HG03460 (cell line): Measurements from ENCODE around the gene EGFR.

ENCODE experiments used
- ATAC-seq: cut with Tn5 transposase; IDR thresholded peaks from one replicate; pipeline ENCODE4 v1.9.1; 2021; ENCODE audit not compliant: unreplicated experiment

EGFR gene

DNA sequence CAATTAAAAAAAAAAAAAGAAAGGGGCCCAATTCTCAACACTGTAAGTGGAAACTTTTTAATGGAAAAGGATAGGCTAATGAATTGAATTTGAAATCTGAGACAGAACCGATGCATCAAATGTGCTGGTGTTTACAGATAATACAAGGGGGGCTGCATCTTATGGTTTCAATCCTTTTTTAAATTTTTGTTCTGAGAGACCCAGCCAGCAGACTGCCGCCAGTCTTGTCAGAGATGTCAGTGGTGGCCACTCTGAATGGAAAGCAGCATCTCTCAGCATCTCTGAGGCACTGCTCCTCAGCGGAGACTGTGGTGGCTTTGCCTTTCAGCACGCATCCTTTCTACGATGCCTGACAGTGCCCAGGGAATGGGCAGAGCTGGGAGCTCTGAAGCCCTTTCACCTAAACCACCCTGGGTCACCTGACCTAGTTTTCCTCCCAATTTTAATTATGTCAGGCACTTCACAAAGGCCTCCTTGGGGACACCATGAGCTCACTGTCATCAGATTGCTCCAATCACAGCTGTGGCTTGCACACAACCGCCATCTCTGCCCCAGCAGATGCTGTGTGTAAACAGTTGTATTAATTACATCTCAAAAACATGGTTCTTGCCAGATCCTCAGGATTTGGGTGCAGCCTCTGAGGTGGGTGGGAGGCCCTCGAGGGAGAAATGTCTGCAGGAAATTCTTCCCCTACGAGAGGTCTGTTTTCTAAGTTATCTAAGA, 81.2 kb downstream of the EGFR start:
- no peak for ATAC-seq

DNA sequence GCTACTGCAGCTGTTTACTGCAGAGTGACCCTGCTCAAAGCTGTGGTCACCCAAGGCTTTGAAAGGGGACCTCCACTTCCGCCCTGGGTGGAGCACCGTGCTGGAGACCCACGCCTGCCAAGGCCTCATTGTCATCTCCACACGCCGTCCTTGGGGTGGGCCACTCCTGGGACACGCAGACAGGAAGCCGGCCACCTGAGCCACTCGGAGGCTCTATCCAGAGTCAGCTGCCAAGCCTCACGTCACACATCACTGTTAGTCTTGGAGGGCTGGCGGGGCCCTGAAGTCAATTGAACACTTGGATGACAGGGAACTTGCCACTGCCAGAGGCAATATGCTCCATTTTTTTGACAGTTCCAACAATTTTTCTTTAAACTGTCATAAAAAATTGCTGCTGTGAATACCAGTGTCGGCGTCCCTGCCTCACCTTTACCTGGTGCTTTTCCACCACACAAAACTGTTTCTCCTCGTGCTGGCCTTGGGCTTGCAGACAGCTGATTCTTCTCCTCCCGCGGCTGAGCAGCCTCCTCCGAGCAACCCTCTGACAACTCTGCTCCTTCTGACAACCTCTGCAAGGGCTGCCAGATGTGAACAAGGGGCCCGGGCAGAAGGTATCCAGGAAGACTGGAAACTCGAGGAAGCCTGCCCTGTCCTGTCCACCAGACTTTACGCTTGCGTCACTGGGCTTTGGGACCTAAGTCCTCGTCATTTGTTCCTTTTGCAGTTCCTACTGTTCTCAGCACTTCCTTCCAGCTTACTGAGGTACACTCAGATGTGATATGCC, 81.9 kb downstream of the EGFR start:
- no peak for ATAC-seq

DNA sequence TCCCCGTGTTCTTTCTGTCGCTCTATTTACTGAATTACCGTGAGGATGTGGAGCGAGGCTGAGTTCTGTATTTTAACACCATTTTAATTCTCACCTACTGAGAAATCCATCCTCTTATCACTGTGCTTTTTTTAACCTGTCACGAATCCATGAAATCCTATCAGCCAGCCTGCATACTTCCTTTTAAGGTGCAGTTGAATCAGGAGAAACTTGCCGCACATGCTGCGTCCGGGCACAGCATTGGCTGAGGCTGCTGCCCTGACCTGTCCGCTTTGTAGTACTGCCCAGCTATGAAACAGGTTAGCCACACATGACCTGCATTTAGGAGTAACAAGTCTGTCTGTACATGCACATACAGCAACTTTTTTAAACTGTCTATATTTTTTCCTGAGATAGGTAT, 82.5 kb downstream of the EGFR start:
- ATAC-seq, result no peak

DNA sequence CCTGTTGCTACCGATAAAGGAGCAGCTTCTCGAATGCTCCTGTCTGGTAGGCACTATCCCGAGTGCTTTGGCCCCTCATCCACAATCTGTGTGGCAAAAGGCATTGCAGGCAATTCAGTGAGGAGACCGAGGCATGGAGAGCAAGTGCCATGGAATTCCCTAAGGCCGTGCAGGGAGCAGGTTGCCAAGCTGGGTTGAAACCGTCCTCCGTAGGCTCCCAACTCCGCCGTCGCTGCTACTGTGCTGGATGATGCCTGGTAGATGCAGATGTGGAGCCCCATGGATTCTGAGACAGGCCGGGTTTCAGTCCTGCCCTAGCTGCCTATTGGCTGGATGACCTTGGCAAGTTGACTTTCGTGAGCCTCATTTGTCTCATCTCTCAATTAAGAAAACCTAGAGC, 85.3 kb downstream of the EGFR start:
- ATAC-seq, result no peak

DNA sequence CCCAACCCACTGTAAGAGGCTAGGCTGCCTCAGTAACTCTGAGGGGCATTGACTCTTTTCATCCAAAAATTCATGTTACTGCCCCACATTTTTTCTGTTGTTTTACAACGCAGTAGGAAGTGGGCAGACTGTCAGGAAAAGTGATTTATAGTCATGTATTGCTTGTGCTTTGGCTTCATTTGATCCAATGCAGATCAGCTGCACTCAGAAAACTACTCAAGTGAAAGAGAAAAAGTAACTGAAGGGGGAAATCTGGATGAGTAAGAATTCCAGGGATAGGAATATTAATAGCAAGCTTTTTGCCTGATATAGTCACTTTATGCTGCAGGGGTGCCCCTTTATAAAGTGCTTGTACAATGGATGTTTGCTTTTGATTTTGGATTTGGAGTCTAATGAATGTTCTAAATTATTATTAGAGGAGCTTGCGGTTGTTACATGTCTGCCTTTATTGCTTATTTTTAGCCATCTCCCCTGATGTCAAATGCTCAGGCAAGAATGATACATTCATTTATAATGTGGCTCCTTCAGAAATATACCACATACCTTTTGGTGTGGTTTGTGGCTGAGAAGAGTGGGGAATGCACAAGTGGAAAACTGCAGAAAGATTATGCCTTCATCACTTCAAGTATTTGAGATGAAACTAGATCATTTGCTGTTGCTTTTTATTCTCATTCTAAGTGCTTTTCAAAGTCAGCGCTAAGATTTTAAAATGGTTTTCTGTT, 86.1 kb downstream of the EGFR start:
- ATAC-seq, result no peak

DNA sequence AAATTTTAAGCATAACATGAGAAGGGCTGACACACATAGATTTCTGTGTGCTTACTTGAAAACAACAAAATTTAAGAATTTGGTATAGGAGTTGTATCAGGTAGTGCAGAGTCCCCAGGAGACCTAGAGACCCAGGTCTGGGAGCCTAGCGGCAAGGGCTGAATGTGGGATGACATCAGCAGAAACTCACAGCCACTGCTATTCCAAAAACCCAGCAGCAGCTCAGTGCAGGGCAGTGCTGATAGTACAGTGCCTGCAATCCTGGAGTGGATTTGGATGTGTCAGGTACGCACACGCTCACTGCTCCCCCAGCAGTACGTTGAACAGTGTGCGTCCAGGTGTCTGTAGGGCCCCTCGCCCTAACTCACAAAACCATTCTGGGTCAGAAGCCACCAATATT, 87.1 kb downstream of the EGFR start:
- no peak for ATAC-seq

DNA sequence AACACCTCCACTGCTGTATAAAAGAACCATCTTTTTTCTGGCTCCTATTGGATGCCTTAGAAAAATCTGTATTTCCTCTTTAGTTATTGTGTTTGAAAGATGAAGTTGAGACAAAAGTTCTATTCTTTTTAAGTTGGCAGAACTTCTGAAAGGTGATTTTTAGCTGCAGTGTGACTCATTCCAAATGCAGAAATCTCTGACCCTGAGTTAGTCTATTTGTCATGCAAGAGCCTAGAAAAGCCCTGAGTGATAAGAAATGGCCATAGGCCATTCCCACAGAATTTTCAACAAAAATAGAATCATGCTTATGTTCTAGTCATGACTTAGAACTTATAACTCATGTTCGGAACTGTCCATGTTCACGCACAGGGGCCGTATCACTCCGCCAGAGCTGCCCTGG, 89.1 kb downstream of the EGFR start:
- ATAC-seq, result no peak

DNA sequence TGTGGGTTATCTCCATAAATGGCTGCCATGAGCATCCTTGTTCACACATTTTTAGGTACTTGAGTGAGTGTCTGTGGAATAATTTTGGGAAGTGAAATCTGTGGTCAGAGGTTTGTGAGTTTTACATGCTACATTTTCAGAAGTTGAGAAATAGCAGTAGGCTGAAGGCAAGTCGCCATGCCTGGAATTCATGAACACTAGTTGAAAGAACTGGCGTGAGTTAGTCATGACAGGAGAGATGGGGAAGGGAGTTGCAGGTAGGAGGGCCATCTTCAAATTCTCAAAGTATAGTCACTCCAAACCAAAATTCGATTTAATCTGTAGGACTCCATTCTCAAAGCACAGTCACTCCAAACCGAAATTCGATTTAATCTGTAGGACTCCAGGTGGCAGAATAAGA, 89.6 kb downstream of the EGFR start:
- ATAC-seq, result no peak

DNA sequence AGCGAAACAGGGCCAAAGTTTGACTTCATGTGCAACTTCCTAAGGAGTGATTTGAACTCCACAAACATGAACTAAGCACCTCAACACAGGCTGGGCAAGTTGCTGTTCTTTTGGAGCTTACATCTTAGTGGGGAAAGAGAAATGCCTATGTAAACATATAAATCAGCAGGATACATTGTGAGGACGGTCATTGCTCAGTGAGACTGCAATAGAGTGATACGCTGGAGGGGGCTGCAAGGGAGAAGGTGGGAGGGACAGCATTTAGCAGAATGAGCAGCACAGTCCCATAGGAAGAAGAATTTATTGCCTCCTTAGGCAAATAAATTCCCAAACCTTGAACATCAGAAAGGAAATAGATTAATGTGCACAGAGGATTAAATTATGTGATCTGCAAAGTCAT, 90.0 kb downstream of the EGFR start:
- no peak for ATAC-seq

DNA sequence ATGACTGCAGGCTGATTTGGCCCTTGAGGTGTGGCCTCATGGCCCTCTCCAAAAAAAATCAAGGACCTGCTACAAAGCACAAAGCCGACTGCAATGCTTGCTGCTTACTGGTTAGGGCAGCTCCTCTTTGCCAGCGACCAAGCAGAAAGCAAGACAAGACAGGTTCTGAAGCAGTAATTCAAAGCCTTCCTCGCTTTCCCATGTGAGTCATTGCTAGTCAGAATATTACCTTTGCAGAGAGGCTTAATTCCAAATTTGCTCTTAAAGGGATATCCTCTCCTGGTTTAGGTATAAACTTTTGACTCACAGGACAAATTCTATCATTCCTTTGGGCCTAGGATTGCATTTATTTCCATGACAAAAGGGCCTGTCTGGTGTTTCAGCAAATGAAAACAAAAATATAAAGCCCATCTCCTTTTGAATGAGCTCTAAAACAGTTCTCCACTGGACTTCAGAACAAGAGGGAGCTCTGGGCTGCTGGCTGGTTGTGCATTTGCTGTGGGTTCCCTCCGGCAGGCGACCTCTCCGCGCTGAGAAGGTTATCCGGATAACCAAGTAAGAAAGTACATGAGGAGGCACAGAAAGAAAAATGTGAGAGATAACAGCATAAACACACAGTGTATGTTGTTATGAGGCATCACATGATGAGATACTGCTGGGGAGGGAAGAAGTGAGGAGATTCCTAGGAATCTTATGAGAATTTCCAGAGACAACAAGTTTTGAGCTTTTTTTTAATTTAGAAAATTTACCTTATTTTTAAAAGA, 90.8 kb downstream of the EGFR start:
- no peak for ATAC-seq

DNA sequence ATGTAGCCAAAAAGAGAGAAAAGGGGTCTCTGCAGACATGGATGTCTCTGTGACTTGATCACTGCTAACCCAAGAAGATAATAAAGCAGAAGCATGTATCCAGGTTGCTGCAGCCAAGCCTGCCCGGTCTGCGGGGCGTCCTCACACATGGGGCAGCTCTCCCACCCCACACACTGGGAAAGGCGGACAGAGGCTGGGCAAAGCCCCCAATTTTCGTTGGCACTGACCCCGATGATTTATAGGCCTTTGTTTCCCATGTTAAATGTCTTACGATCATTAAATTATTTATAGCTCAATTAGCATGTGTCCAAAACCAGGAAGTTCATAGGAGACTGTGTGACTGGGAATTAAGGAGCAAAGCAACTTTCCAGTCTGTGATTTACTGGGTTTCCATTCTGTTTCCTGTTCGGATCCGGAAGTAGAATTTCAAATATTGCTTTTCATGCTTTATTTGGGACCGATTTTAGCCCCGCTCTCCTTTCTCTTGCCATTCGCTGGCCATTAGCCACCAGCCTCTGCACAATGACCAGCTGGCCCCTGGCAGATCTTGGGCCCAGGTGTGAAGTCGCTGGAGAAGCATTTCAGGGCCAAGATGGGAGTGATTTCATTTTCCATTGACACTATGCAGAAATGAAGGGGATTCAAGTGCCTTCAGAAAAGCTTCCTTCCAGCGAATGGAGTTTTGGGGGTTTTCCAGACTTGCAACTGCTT, 91.6 kb downstream of the EGFR start:
- ATAC-seq, result no peak

DNA sequence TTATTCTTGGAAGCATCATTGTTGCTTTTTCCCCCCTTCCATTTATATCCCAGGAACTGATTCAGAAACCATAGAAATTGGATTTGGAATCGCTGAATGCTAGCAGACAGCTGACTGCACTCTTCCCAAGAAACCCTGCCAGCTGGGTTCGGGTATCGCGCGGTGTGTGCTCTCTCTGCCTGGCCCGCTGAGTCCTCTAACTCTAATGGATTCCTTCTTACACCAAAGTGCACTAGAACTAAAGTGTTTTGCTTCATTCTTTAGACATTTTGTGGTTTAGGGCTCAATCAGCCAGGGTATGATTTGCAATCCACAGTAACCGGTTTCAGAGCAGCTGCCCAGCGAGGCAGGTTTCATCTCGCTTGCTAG, 92.2 kb downstream of the EGFR start:
- no peak for ATAC-seq

DNA sequence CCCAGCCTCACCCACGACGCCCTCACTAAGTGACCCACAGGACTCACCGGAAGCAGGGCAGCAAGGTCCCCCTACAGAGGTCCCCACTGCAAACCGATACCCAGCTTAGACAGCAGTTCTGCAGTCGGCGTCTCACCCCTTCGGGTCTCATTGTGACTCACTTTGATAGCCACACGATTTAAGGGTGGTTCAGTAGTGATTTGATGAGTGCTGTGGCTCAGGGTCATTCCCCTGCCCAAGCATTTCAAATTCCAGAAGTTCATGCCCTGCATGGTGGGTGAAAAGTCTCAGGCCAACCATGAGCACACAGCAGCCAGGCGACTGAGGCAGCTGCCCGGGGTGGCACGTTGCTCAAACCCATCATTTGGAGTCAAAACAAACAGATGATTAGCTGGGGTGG, 93.2 kb downstream of the EGFR start:
- no peak for ATAC-seq

DNA sequence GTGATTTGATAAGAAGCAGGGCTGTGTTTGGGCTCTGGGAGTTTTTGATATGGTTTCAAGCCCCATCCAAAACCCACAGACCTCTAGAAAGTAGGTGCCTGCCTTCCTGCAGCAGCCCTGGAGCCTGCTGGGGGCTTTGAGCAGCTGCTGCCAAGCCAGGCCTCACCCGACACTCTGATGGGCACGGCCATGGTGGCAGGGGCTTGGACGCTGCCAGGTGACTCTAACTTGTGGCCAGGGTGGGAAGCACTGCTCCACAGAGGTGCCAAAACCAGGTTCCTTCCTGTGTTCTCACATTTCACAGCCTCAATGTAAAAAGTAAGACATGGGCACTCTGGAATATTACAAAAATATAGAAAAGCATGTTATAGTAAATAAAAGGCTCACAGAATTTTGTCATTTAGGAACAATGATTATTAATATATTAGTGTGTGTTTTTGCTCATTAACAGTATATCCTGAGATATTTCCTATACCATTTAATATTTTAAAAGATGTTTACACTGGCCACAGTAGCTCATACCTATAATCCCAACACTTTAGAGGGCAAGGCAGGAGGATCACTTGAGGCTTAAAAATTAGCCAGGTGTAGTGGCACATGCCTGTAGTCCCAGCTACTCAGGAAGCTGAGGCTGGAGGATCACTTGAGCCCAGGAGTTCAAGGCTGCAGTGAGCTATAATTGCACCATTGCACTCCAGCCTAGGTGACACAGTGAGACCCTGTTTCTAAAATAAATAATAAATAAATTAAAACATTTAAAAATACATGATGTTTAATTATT, 95.1 kb downstream of the EGFR start:
- ATAC-seq, result no peak

DNA sequence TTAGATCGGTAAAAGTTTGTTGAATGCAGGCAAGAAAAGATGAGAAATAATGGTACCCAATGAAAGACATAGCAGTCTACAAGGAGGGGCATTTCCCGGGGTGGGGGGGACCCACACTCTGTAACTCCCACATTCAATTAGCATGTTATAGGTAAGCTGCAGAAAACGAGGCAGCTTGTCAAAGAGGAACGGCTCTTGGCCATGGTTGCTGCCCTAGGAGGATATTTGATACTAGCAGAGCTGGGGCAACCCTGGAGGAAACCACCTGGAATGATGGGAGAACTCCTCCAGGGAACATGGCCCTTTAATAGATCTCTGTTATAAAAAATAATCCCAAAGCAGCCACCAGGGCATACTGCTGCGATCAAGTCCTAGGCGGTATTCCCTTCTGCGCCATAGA, 98.5 kb downstream of the EGFR start:
- ATAC-seq, result no peak

DNA sequence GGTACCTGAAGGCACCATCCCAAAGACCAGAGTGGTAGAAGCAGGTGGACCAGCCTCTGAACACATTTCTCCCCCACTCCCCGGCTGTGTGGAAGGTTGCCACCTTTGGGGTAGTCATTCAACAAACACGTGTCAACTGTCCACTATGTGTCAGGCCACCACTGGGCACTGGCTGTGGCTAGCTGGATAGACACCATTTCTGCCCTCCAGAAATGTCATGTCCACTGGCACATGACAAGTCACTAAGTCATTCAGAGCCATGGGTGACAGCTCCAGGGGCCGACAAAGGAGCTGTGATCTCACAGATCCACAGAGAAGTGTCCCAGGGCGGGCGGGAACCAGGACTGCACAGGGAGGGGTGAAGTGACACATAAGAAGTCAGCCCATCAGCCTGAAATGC, 99.6 kb downstream of the EGFR start:
- no peak for ATAC-seq

DNA sequence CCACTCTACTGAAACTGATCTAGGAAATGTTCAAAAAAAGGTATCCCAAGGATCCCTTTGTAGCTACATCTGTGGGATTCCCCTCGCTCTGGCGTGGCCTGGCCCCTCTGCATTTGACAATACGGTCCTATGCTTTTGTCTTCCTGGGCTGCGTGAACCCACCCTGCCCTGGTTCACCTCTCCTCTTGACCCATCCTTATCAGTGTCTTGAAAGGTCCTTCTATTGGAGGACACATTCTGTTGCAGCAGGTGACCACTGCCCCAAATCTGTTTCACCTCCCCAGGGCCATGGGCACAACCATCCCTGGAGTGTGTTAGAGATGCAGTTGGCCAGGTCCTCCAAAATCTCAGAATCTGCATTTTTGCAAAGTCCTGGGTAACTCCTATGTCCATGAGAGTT, 100.8 kb downstream of the EGFR start:
- ATAC-seq, result no peak

DNA sequence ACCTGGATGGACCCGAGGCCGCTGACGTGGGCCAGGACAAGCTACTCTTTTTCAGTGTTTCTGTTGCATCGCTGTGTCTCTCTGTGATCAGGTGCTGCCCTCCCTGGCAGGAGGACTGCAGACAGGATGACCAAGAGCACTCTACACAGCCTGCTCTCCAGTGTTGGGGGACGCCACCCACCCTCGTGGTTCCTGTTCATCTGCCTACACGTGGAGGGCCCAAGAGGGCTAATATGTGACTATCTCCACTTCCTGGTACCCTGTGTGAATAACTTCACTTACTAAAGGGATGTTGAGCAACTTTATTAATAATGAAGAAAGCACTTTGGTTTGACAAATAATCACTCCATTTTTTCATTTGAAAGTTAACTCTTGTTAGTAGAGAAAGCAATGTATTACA, 101.3 kb downstream of the EGFR start:
- no peak for ATAC-seq

DNA sequence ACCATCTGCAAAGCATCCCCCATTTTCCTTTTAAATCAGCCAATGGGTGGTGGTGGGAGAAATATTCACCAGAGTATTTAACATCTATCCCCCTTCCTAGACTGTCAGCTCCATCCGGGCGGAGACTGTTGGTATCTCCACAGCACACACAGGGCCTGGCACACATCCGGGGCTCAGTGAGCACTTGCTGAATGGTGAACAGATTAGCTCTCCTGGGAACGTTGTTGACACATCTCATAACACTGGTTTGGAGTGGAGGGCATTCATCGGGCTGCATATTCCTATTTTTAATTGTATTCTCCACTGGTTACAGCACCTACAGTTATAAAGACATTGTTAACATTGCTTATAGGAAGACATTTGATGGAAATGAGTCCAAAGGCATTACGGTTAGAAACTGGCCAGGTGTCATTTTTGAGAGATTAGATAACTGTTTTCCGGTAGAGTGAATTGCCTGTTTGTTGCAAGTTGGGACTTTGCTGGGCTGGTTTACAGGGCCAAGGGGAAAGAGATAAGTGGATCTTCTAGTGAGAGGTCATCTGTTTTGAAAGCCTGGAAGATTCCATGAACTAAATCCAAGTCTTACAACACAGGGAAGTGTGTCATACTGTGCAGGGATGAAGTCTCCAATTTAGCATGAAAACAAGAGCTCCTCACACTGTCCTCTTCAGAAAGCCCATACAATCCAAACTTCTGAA, 101.8 kb downstream of the EGFR start:
- no peak for ATAC-seq
